ENCODE results near the gene AKAP8.

DNA sequence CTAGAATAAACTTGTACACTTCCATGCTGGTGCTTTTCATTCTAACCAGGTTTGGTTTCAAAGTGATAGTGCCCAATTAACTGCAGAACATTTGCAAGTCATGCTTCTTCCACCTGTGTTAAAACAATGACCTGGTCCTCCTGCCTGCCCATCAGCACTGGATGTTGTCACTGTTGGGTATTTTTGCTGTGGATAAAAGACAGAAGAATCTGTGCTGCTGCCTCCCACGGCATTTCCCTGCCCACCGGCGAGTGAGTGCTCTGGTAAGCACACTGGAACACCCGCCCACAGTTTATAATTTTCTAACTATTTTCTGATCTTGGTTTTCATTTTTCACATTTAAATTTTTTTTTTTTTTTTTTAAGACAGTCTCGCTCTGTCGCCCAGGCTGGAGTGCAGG, 2.3 kb upstream of the AKAP8 start:
- TF ChIP-seq, protein P1, sequence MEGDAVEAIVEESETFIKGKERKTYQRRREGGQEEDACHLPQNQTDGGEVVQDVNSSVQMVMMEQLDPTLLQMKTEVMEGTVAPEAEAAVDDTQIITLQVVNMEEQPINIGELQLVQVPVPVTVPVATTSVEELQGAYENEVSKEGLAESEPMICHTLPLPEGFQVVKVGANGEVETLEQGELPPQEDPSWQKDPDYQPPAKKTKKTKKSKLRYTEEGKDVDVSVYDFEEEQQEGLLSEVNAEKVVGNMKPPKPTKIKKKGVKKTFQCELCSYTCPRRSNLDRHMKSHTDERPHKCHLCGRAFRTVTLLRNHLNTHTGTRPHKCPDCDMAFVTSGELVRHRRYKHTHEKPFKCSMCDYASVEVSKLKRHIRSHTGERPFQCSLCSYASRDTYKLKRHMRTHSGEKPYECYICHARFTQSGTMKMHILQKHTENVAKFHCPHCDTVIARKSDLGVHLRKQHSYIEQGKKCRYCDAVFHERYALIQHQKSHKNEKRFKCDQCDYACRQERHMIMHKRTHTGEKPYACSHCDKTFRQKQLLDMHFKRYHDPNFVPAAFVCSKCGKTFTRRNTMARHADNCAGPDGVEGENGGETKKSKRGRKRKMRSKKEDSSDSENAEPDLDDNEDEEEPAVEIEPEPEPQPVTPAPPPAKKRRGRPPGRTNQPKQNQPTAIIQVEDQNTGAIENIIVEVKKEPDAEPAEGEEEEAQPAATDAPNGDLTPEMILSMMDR (IDR thresholded peaks at IDR 0.05), result no peak
- no peak for TF ChIP-seq ZFX (IDR thresholded peaks at IDR 0.05; ENCODE audit: borderline replicate concordance)

All from 22Rv1 (cell line).